OCI-LY1 (cell line): ENCODE measurements around the gene ANKRD36C.
"Not testable (repeated sequence)": the region's sequence is repeated elsewhere in the genome, so short reads cannot be mapped to it uniquely, and the experiment has no call there.

Source experiments
- CTCF ChIP-seq: fragments of 200-600 bp; sonication (generic), shearing (Covaris generic); IDR thresholded peaks from 2 replicates; pipeline ENCODE4 v1.5.1; 2017; ENCODE audit warnings: mild to moderate bottlenecking, antibody characterized with exemption, low read length, moderate library complexity, mixed read lengths
- EZH2 ChIP-seq: fragments of 200-600 bp; sonication (generic), shearing (Covaris generic); IDR thresholded peaks from 2 replicates; pipeline ENCODE4 v1.8.0; 2017; ENCODE audit warnings: borderline replicate concordance, mixed run types, mild to moderate bottlenecking, antibody characterized with exemption, low read length, moderate library complexity, mixed read lengths

- not testable (repeated sequence) for TF ChIP-seq CTCF, EZH2
Measured at GRCh38 chr2:96034792-96035191, 43.2 kb upstream of the ANKRD36C start, which contains the start of gene GPAT2.
